IPS-18c (cell line): Measurements from ENCODE around the gene TIMM17A.
"Not testable (repeated sequence)": the region's sequence is repeated elsewhere in the genome, so short reads cannot be mapped to it uniquely, and the experiment has no call there.

Experiments used
- H3K4me3 ChIP-seq: 2 replicates; pipeline ENCODE4 v1.7.0; 2013; ENCODE audit warnings: low read depth, mild to moderate bottlenecking, low read length, moderate library complexity; ENCODE audit not compliant: insufficient read depth
- H3K9me3 ChIP-seq: one replicate; pipeline ENCODE4 v1.6.1; 2013; ENCODE audit warnings: mild to moderate bottlenecking, low read length, moderate library complexity; ENCODE audit not compliant: control insufficient read depth, insufficient read depth

The TIMM17A gene

DNA sequence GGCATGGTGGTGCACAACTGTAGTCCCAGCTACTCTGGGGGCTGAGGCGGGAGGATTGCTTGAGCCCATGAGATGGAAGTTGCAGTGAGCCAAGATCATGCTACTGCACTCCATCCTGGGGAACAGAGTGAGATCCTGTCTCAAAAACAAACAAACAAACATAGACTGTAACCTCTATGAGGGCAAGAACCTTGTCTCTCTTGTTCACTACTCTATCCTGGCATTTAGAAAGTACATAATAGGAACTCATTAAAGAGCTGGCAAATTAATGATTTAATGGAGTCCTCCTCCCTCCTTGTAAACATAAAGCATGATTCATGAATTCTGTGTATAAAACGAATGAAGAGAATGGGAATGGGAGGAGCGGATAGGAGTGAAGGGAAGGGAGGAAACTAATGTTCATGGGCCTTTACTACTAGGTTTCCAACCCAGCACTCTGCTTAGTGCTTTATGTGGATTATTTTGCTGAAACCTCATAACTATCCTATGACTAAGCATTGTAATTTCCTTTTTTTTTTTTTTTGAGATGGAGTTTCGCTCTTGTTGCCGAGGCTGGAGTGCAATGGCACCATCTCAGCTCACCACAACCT, 17.6 kb upstream of the TIMM17A start:
- H3K4me3 ChIP-seq: no peak overlapping the region

DNA sequence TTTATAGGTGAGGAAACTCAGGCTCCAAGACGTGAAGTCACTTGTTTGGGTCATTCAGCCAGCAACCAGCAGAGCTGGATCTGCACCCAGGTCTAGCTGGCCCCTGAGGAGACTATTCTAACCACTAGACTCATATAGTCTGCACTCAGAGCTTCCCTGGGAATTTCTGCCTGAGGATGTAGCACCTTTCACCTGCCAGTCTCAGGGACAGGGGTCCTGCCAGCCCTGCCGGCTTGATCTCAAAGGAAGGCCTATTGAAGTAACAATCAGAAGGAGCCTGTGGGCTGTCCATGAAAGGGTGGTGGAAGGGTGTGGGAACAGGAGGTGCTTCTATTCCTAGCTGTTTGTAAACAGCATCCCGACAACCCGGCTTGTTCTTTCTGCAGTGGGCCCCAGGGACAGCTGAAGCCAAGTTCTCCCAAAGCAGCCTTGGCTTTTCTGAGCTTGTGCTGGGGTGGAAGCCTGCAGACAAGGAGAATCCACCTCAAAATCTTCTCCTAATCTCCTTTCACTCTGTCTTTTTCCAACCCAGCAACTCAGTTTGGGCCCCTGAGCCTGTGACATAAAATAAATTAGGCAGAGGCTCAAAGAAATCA, 16.8 kb upstream of the TIMM17A start:
- H3K9me3 ChIP-seq: no peaks in the 10 kb centered on the region

More for the DNA sequence above, 17.6 kb upstream of the TIMM17A start:
- no peaks in the 10 kb centered on the region for H3K9me3 ChIP-seq

GRCh38 chr1:201939148-201939547, 16.2 kb upstream of the TIMM17A start:
- Histone ChIP-seq H3K9me3 (no peaks in the 10 kb centered on the region), H3K4me3 (no peak overlapping the region)

More for the DNA sequence above, 16.8 kb upstream of the TIMM17A start:
- H3K4me3 ChIP-seq: no peak overlapping the region

DNA sequence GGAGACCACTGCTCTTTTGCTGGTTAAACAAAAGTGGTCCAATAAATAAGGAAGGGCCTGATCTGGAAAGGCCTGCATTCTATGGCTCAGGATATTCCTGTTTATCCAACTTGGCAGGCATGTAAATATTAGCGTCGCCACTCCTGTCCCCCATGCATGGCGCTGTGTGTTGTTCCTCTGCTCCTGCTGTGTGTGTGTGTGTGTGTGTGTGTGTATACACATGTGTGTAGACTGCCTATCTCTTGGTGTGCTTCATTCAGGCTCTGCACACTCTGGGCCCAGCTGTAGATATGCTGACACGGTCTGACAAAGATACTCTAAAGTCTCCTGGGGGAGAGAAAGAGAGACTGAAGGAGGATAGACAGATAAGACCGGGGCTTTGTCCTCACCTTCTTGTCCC, 15.7 kb upstream of the TIMM17A start:
- Histone ChIP-seq H3K9me3 (no peaks in the 10 kb centered on the region), H3K4me3 (no peak overlapping the region)

DNA sequence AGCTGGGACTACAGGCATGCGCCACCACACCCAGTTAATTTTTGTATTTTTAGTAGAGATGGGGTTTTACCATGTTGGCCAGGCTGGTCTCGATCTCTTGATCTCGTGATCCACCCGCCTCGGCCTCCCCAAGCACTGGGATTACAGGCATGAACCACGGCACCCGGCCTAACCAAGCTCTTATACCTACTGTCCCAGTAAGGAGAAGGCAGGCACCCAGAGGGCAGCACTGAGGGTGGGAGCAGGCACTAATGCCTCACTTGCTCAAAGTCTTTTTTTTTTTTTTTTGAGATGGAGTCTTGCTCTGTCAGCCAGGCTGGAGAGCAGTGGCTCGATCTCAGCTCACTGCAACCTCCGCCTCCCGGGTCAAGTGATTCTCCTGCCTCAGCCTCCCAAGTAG, 15.0 kb upstream of the TIMM17A start:
- H3K9me3 ChIP-seq, H3K4me3 ChIP-seq: not testable (repeated sequence)

DNA sequence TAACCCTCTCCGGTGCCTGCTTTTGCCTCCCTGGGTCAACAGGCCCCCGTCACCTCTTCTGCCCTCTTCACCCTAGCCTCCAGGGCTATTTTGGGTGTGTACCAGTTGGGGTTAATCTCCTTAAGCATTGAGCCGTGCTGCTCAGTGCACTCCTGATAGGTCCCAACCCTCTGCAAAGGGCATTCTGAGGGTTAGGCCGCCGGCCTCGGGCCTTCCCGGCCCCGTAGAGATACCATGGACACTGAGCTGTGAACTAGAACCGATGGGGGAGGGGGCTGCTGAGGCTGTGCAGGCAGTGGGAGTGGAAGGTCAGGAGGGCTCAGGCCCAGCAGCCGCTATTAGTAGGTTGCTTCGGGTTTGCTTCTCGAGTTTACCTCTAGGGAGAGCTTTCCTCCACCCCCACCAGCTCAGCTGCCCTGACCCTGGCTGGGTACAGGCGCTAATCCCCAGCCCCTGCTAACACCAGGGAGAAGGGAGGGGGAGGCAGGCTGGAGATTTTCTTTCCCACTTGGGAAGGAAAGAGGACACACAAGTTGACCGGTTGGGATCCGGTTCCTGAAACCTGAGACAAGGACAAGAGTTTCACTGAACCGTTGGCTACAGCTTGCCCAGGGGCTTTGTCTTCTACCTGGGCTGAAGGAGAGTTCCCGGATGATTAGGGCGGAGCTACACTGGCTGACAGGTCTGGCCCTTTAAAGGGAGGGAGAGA, 13.7 kb upstream of the TIMM17A start:
- H3K9me3 ChIP-seq: no peaks in the 10 kb centered on the region
- H3K4me3 ChIP-seq: peak overlapping the region; percentile 29

DNA sequence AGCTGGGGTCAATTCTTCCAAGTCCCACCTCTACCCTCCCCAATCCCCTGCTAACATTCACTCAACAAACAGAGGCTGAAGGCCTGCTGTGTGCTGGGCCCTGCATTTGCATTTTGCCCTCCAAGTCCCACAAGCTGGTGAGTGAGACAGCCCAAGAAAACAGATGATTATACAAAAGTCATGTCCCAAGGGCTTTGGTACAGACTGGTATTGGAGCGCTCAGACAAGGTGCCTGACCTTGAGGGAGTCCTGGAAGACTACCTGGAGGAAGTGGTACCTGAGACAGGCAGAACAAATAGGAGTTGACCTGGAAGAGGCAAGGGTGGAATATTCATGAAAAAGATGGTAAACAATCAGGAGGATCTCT, 13.2 kb upstream of the TIMM17A start:
- Histone ChIP-seq H3K9me3 (no peaks in the 10 kb centered on the region), H3K4me3 (no peak overlapping the region)

DNA sequence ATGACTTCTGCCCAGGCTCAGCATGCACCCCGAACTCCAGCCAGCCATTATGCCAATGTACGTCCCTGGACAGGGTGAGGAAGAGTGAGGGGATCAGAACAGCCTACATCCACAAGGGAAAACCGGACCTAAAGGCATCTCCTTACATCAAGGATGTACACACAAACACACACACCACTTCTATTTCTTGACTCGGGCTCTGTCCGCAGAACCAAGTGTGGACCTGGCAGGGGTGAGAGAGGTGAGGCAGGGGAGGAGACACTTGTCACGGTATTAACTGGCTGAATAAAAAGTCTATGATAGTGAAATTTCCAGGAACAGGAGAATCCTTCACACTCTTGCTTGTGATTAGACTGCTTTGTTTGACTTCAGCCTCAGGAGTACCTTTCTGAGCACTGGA, 11.3 kb upstream of the TIMM17A start:
- no peak overlapping the region for H3K4me3 ChIP-seq
- H3K9me3 ChIP-seq: no peaks in the 10 kb centered on the region

GRCh38 chr1:201944639-201945038, 10.7 kb upstream of the TIMM17A start:
- Histone ChIP-seq H3K4me3 (no peak overlapping the region), H3K9me3 (no peaks in the 10 kb centered on the region)

DNA sequence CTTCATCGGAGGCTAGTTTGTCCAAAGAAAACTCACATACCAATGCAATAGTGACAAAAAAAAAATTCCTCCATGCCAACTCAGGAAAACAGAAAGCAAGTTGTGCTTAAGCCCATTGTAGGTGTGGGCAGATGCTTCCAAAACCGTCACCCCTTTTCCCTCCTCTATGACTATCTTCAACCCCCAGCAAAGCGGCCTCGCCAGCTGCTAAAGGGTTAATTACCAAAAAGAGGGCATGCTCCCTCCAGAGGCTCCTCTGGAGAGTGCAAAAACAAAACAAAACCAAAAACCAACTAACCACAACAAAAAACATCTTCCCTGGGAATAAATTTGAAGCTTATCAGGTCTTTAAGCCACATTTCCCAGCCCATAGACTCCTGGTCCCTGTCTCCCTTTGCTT, 10.1 kb upstream of the TIMM17A start:
- Histone ChIP-seq H3K9me3 (no peaks in the 10 kb centered on the region), H3K4me3 (0 out of 2 replicates have a peak overlapping the region, but pooled peaks have one; percentile 35)

DNA sequence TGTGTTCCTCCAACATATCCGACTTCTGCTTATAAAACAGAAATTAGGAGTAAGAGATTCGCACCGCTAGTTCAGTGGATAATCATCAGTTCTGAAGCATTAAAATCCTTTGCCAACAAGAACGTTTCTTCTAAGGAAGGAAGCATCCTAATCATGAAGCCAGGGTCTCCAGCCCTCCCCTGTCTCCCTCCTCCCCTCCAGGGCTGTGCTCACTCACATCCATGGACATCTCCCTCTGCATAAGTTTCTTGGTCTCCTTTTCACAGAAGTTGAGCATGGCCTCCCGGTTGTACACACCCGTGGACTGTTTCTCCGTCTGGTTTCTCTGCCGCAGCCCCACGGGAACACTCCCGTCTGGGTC, 9.5 kb upstream of the TIMM17A start:
- peak overlapping the region; percentile 35; the same call in 1 of the 2 replicates for H3K4me3 ChIP-seq
- H3K9me3 ChIP-seq: no peaks in the 10 kb centered on the region

- H3K9me3 ChIP-seq: no peaks in the 10 kb centered on the region
- H3K4me3 ChIP-seq: peak within 1 kb of the TSS; percentile 50
Observed at GRCh38 chr1:201946224-201946908, 8.9 kb upstream of the TIMM17A start, which contains the start of gene LMOD1. TSS of gene LMOD1 (minus strand) at chr1:201946548. CDS start at chr1:201946340, 208 bp downstream.

DNA sequence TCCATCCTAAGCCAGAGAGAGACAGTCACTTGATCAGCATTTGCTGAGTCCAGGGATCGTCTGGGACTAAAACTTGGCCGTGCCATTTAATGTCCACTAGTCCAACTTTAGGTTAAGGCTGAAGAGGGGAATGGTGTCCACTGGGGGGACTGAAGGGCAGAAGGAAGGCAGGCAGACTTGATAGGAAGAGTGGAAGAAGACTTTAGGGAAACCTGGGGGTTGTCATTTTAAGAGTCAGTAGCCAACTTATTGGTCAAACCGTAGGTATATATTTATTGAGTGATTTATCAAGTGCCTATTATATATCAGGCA, 7.7 kb upstream of the TIMM17A start:
- Histone ChIP-seq H3K9me3 (no peaks in the 10 kb centered on the region), H3K4me3 (no peak overlapping the region)

DNA sequence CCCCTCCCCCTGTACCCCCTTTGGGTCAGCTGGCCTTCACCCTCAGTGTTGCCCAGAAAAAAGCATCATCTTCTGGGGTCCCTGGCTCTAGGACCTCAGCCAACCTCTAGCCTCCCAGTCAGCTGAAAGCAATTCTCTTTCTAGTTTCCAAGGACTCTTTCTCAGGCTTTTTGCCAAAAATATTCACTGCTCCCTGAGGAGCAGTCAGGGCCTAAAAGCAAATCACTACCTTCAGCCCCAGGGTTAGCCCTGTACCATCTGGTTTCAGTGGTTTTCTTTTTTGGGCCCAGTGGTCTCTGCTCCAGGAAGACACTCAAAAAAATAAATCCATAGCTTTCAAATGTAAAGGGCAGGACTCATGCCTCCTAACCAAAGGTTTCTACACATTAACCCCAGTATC, 5.8 kb upstream of the TIMM17A start:
- no peak overlapping the region for H3K4me3 ChIP-seq
- no peaks in the 10 kb centered on the region for H3K9me3 ChIP-seq

DNA sequence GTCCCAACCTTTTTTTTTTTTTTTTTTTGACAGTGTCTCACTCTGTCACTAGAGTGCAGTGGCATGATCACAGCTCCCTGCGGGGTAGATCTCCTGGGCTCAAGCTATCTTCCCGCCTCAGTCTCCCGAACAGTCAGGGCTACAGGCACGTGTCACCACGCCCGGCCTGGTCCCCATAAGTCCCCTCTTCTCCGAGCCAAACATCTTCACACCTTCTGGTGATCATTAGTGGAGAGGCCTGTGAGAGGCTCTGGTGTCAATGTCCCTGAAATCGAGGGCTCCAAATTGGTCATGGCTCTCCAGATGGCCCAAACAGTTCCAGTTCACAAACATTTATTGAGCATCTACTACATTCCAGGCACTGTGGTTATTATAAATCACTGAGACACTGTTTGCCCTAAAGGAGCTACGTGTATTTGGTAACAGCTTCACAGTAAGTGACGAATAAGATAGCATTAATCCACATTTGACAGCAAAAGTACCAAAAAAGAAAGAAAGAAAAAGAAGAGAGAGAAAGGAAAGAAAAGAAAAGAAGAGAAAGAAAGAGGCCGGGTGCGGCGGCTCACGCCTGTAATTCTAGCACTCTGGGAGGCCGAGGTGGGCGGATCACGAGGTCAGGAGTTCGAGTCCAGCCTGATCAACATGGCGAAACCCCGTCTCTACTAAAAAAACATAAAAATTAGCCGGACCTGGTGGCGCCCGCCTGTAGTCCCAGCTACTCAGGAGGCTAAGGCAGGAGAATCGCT, 867 bp upstream of the TIMM17A start:
- Histone ChIP-seq H3K4me3 (peak overlapping the region; percentile 99; the same call in 1 of the 2 replicates), H3K9me3 (no peaks in the 10 kb centered on the region)

GRCh38 chr1:201955729-201956143, 433 bp downstream of the TIMM17A start:
- Histone ChIP-seq H3K4me3 (peak overlapping the region; percentile 99), H3K9me3 (no peaks in the 10 kb centered on the region)

DNA sequence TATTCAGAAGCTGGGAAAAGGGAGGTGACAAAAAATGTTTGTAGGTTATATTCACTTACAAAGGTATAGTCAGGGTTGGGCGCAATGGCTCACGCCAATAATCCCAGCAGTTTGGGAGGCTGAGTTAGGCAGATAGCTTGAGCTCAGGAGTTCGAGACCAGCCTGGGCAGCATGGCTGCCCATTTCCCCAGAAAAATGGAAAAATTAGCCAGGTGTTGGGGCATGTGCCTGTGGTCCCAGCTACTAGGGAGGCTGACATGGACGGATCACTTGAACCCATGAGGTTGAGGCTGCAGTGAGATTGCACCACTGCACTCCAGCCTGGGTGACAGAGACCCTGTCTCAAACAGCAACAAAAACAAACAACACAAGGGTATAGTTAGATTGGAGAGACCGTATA, 3.0 kb downstream of the TIMM17A start:
- H3K4me3 ChIP-seq: no peak overlapping the region
- no peaks in the 10 kb centered on the region for H3K9me3 ChIP-seq
